H1 (cell line): ENCODE measurements around the gene SBK1. TPM values are rescaled to one million over a fixed set of nuclear protein-coding genes. Genes with fewer than 3 reads are reported as not detected.
"Not testable (repeated sequence)": the region's sequence is repeated elsewhere in the genome, so short reads cannot be mapped to it uniquely, and the experiment has no call there.

ENCODE experiments used
- CTCF ChIA-PET: fragments of 300-600 bp; sonication (Branson Sonifier 250); formaldehyde crosslinking; loops from one replicate; lab custom pipeline; 2021; ENCODE audit not compliant: partially characterized antibody; lab: Charles Lee
- POLR2A ChIA-PET: fragments of 300-600 bp; sonication (Branson Sonifier 250); formaldehyde crosslinking; loops from one replicate; lab custom pipeline; 2021; ENCODE audit warnings: inconsistent platforms; ENCODE audit not compliant: partially characterized antibody; lab: Charles Lee
- DNase-seq, 2 experiments: peaks; one replicate each; pipeline versions ENCODE4 v3.0.0 to v3.0.0-alpha.2; 2010 to 2022; ENCODE audit warnings: low spot score in 2 of 2, low read depth in 1 of 2, mixed read lengths in 1 of 2
- FAIRE-seq: peaks from 2 replicates; lab custom pipeline; 2011; peaks lifted over from hg19 to GRCh38; lab: Jason Lieb, UNC
- H2AFZ ChIP-seq: 2 replicates; pipeline ENCODE4 v1.8.1; 2012; ENCODE audit warnings: low read length, inconsistent platforms
- H2AK5ac ChIP-seq: 2 replicates; pipeline ENCODE4 v1.6.1; 2013; ENCODE audit warnings: low read depth, low read length
- H2BK120ac ChIP-seq: replicated peaks from 2 replicates; pipeline ENCODE3; 2013; ENCODE audit warnings: low read depth, low read length, inconsistent platforms
- H2BK12ac ChIP-seq: 2 replicates; pipeline ENCODE4 v1.6.1; 2013; ENCODE audit warnings: low read depth, low read length
- H2BK15ac ChIP-seq: 2 replicates; pipeline ENCODE4 v1.6.1; 2013; ENCODE audit warnings: low read length
- H2BK20ac ChIP-seq: 2 replicates; pipeline ENCODE4 v1.6.1; 2013; ENCODE audit warnings: low read length
- H2BK5ac ChIP-seq: 2 replicates; pipeline ENCODE4 v1.6.1; 2013; ENCODE audit warnings: low read depth, low read length
- H3K14ac ChIP-seq: 2 replicates; pipeline ENCODE4 v1.6.1; 2013; ENCODE audit warnings: inconsistent platforms; ENCODE audit not compliant: insufficient read length
- H3K18ac ChIP-seq: 2 replicates; pipeline ENCODE4 v1.6.1; 2013; ENCODE audit warnings: low read length; ENCODE audit errors: extremely low read depth
- H3K23ac ChIP-seq: 2 replicates; pipeline ENCODE4 v1.6.1; 2013; ENCODE audit warnings: inconsistent platforms; ENCODE audit not compliant: insufficient read length
- H3K23me2 ChIP-seq: 2 replicates; pipeline ENCODE4 v1.6.1; 2013; ENCODE audit warnings: low read depth, low read length
- H3K27ac ChIP-seq: 2 replicates; pipeline ENCODE4 v1.6.1; 2011; ENCODE audit warnings: low read depth, low read length, inconsistent platforms
- H3K27me3 ChIP-seq, 4 experiments: replicated peaks in 1 of 4; 1 replicate in 1 of 4; 2 replicates in 3 of 4; pipeline versions ENCODE4 v1.6.1 to v1.8.1; 2011 to 2013; ENCODE audit warnings: low read length in 3 of 4, mild to moderate bottlenecking in 3 of 4, inconsistent platforms in 2 of 4, mixed read lengths in 2 of 4, moderate library complexity in 1 of 4; ENCODE audit not compliant: control insufficient read depth in 3 of 4, insufficient read depth in 3 of 4; ENCODE audit errors: extremely low read depth in 1 of 4
- H3K36me3 ChIP-seq, 4 experiments: 2 replicates each; pipeline versions ENCODE4 v1.6.1 to v1.8.1; 2011 to 2013; ENCODE audit warnings: mild to moderate bottlenecking in 4 of 4, low read length in 3 of 4, moderate library complexity in 2 of 4, control low read depth in 1 of 4, inconsistent platforms in 1 of 4; ENCODE audit not compliant: insufficient read depth in 4 of 4, control insufficient read depth in 2 of 4
- H3K4ac ChIP-seq: replicated peaks from 2 replicates; pipeline ENCODE3; 2013; ENCODE audit warnings: low read length, low read depth, mixed read lengths, inconsistent platforms; ENCODE audit not compliant: insufficient read length
- H3K4me1 ChIP-seq, 4 experiments: replicated peaks in 1 of 4; 1 replicate in 1 of 4; 2 replicates in 3 of 4; pipeline versions ENCODE4 v1.6.1 to v1.8.1; 2011 to 2013; ENCODE audit warnings: low read length in 3 of 4, inconsistent platforms in 2 of 4, mixed read lengths in 1 of 4; ENCODE audit not compliant: insufficient read depth in 4 of 4, control insufficient read depth in 3 of 4
- H3K4me2 ChIP-seq, 2 experiments: 2 replicates each; pipeline versions ENCODE4 v1.6.1 to v1.8.1; 2011 to 2013; ENCODE audit warnings: low read depth in 2 of 2, low read length in 2 of 2, control low read depth in 1 of 2, inconsistent platforms in 1 of 2, mild to moderate bottlenecking in 1 of 2; ENCODE audit not compliant: insufficient read depth in 1 of 2
- H3K4me3 ChIP-seq, 4 experiments: fragments of 200-600, 300-600 bp in 1 of 4; sonication (generic), shearing (Covaris generic), sonication (Bioruptor Twin) in 1 of 4; 2 replicates each; pipeline versions ENCODE4 v1.5.1 to v1.8.1; 2011 to 2016; ENCODE audit warnings: low read length in 4 of 4, low read depth in 3 of 4, control low read depth in 2 of 4, inconsistent platforms in 2 of 4, mild to moderate bottlenecking in 2 of 4, mixed read lengths in 1 of 4, moderate library complexity in 1 of 4; ENCODE audit not compliant: insufficient read depth in 2 of 4; ENCODE audit errors: extremely low read depth in 1 of 4
- H3K56ac ChIP-seq: replicated peaks from 2 replicates; pipeline ENCODE3; 2013; ENCODE audit warnings: low read depth, mild to moderate bottlenecking, mixed read lengths, low read length, inconsistent platforms; ENCODE audit not compliant: insufficient read length
- H3K79me1 ChIP-seq: 2 replicates; pipeline ENCODE4 v1.6.1; 2013; ENCODE audit warnings: low read depth, low read length, control low read depth
- H3K79me2 ChIP-seq, 2 experiments: 2 replicates each; pipeline versions ENCODE4 v1.6.1 to v1.8.1; 2012 to 2013; ENCODE audit warnings: low read length in 2 of 2, mild to moderate bottlenecking in 2 of 2, inconsistent platforms in 1 of 2; ENCODE audit not compliant: insufficient read depth in 2 of 2, control insufficient read depth in 1 of 2
- H3K9ac ChIP-seq, 4 experiments: replicated peaks in 1 of 4; 1 replicate in 1 of 4; 2 replicates in 3 of 4; pipeline versions ENCODE4 v1.6.1 to v1.8.1; 2011 to 2013; ENCODE audit warnings: low read depth in 3 of 4, low read length in 3 of 4, control low read depth in 2 of 4, mild to moderate bottlenecking in 2 of 4, moderate library complexity in 2 of 4, inconsistent platforms in 1 of 4; ENCODE audit errors: extremely low read depth in 1 of 4
- H3K9me3 ChIP-seq, 2 experiments: 2 replicates each; pipeline versions ENCODE4 v1.6.1 to v1.8.1; 2012 to 2013; ENCODE audit warnings: mild to moderate bottlenecking in 2 of 2, moderate library complexity in 2 of 2, control low read depth in 1 of 2, inconsistent platforms in 1 of 2, low read depth in 1 of 2, low read length in 1 of 2, mixed read lengths in 1 of 2; ENCODE audit not compliant: insufficient read depth in 2 of 2
- H4K20me1 ChIP-seq, 2 experiments: replicated peaks in 1 of 2; 2 replicates each; pipeline versions ENCODE3 to v1.8.1; 2011 to 2013; ENCODE audit warnings: inconsistent platforms in 2 of 2, low read length in 2 of 2, mild to moderate bottlenecking in 1 of 2; ENCODE audit not compliant: insufficient read depth in 2 of 2, control insufficient read depth in 1 of 2
- H4K5ac ChIP-seq: 2 replicates; pipeline ENCODE4 v1.6.1; 2013; ENCODE audit warnings: low read length, low read depth, mixed read lengths, inconsistent platforms; ENCODE audit not compliant: insufficient read length
- H4K8ac ChIP-seq: 2 replicates; pipeline ENCODE4 v1.8.0; 2013; ENCODE audit warnings: mild to moderate bottlenecking, moderate library complexity, low read length, inconsistent platforms; ENCODE audit not compliant: insufficient read depth; ENCODE audit errors: extremely low read depth
- H4K91ac ChIP-seq: replicated peaks from 2 replicates; pipeline ENCODE3; 2013; ENCODE audit warnings: low read length, mixed read lengths, inconsistent platforms; ENCODE audit not compliant: insufficient read length
- WGBS, 2 experiments: shearing (Covaris generic) in 1 of 2; methylation state at CpG; one replicate each; pipeline versions ENCODE4 v1.1.6 to v1.1.7; 2013 to 2015; ENCODE audit warnings: low lambda C conversion rate in 2 of 2, mixed read lengths in 2 of 2, inconsistent platforms in 1 of 2, low coverage in 1 of 2, missing lambda C conversion rate in 1 of 2; ENCODE audit not compliant: insufficient replicate concordance in 2 of 2, insufficient coverage in 1 of 2, insufficient read length in 1 of 2; ENCODE audit errors: extremely low coverage in 1 of 2, missing lambda C conversion rate in 1 of 2; 5-methylcytosine and 5-hydroxymethylcytosine counted together
- polyA plus RNA-seq, 7 experiments: library from polyadenylated mRNA; depleted of rRNA in 3 of 7; stranded (reverse) in 5 of 7; unstranded in 2 of 7; fragments of >200 nt in 5 of 7; fragments of 200-250 nt in 2 of 7; gene quantifications; 1 replicate in 5 of 7; 2 replicates in 1 of 7; 4 replicates in 1 of 7; pipeline versions ENCODE4 v1.2.1 to v1.2.3, GENCODE V29; 2011 to 2013; ENCODE audit warnings: missing spikeins in 2 of 7, mixed read lengths in 2 of 7
- total RNA-seq: library from RNA; stranded (reverse); fragmentation: NEBNext Ultra II Directional; extraction: Animal tissue kit (Norgen Biotek cat#: 25700); gene quantifications from 2 replicates; pipeline ENCODE4 v1.2.1, GENCODE V29; 2021

Gene SBK1
- total and polyA plus RNA-seq, 2 of the 8 experiments (the other 6 are each of a cell fraction or from before 2014, with no cell fraction given) = 18.2 to 73.9 TPM

DNA sequence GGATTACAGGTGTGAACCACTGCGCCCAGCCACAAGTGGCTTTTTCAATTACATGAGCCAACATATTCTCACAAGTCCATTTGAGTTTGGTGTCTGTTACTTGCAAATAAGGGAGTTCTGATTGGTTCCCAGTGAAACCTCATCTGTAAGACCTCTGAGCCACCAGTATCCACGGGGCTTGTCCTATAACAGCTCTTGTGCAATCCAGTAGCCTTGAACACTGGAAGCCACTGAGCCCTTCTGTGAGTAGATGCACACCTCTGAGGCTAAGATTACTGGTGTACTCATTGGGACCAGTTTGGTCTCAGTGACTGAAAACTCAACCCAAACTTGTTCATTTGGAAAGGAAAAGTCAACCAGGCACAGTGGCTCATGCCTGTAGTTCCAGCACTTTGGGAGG lies 38.7 kb downstream of the SBK1 start:
- H2BK15ac ChIP-seq, H3K14ac ChIP-seq, H3K4me3 ChIP-seq, H3K4me1 ChIP-seq, H3K79me1 ChIP-seq, H2BK12ac ChIP-seq, H3K18ac ChIP-seq, H3K79me2 ChIP-seq, H3K9me3 ChIP-seq, H3K4me2 ChIP-seq, H3K4ac ChIP-seq, H3K23me2 ChIP-seq, H2BK120ac ChIP-seq, H2BK20ac ChIP-seq, H2AFZ ChIP-seq, POLR2A ChIA-PET, H3K27ac ChIP-seq, H3K23ac ChIP-seq, H4K91ac ChIP-seq, H2BK5ac ChIP-seq, FAIRE-seq, H4K20me1 ChIP-seq, H3K36me3 ChIP-seq, H3K27me3 ChIP-seq, H4K8ac ChIP-seq, H3K9ac ChIP-seq, H2AK5ac ChIP-seq, H3K56ac ChIP-seq, H4K5ac ChIP-seq: not testable (repeated sequence)
- WGBS, 2 experiments = 91% methylated on average over 2 of the region's 2 CpGs; no CpG with 5 or more reads in 1 of the 2 experiments
- DNase-seq = peak in 1 of 2 experiments; percentile 34
- CTCF ChIA-PET = interaction anchor here (0.9 kb wide), 2 partner anchors 9 to 14 kb away, joined by 3 to 6 read pairs; no protein-coding TSS in a partner anchor

DNA sequence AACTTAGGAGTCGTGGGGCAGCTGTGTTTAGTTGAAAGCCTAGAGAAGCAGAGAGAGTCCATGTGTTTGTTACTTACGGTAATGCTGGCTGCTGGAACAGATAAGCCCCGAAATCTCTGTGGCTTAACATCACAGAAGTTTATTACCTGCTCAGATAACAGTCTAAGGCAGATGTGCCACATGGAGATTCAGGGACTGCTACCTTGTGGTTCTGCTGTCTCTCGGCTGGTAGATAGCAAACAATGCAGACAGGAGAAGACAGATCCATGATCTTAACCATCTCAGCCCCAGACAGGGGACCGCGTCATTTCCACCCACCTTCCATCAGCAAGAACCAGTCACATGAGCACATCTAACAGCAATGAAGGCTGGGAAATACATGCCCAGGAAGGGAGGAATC lies 40.3 kb downstream of the SBK1 start:
- H4K91ac ChIP-seq, H3K9me3 ChIP-seq, H2AFZ ChIP-seq, H2BK5ac ChIP-seq, CTCF ChIA-PET, H2BK12ac ChIP-seq, H3K18ac ChIP-seq, H3K56ac ChIP-seq, H4K8ac ChIP-seq, H3K4ac ChIP-seq, H3K4me1 ChIP-seq, H2BK120ac ChIP-seq, H2BK20ac ChIP-seq, H3K4me3 ChIP-seq, H3K27ac ChIP-seq, H2BK15ac ChIP-seq, H3K4me2 ChIP-seq, H2AK5ac ChIP-seq, H3K23me2 ChIP-seq, H3K9ac ChIP-seq, H3K23ac ChIP-seq, H3K14ac ChIP-seq, H3K27me3 ChIP-seq, H3K79me2 ChIP-seq, H4K5ac ChIP-seq, H4K20me1 ChIP-seq, H3K36me3 ChIP-seq, H3K79me1 ChIP-seq, FAIRE-seq, DNase-seq, POLR2A ChIA-PET: not testable (repeated sequence)
- WGBS, 2 experiments = 80% methylated on average over 3 of the region's 6 CpGs; no CpG with 5 or more reads in 1 of the 2 experiments
